Measurements from ENCODE around the gene AMOTL1.
A peak's percentile ranks its signal among the peaks of the same experiment; 100 is the strongest.

The AMOTL1 gene

GRCh38 chr11:94757037-94757735, 11.0 kb upstream of the AMOTL1 start:
- Histone ChIP-seq H3K9ac (ENCODE audit: low read length) (no peak overlapping the region), H3K9me3 (ENCODE audit: control insufficient read depth, low read depth, low read length) (no peaks in the 10 kb centered on the region), H3K36me3 (ENCODE audit: control insufficient read depth, low read depth, low read length) (no peaks in the 10 kb centered on the region), H3K27ac (ENCODE audit: low read length) (no peak overlapping the region), H3K27me3 (ENCODE audit: control insufficient read depth, insufficient read depth, low read length) (no peaks in the 10 kb centered on the region), H3K4me3 (ENCODE audit: low read length) (no peak overlapping the region), H3K4me1 (ENCODE audit: control insufficient read depth, low read depth, low read length) (peaks cover 18% of the 10 kb centered on the region)

GRCh38 chr11:94758666-94759065, 9.5 kb upstream of the AMOTL1 start:
- H3K36me3 ChIP-seq (ENCODE audit: control insufficient read depth, low read depth, low read length) = no peaks in the 10 kb centered on the region
- no peaks in the 10 kb centered on the region for H3K9me3 ChIP-seq (ENCODE audit: control insufficient read depth, low read depth, low read length)
- peaks cover 8% of the 10 kb centered on the region for H3K27me3 ChIP-seq (ENCODE audit: control insufficient read depth, insufficient read depth, low read length)
- no peak overlapping the region for H3K4me3 ChIP-seq (ENCODE audit: low read length)
- peaks cover 11% of the 10 kb centered on the region for H3K4me1 ChIP-seq (ENCODE audit: control insufficient read depth, low read depth, low read length)
- no peak overlapping the region for H3K9ac ChIP-seq (ENCODE audit: low read length)
- H3K27ac ChIP-seq (ENCODE audit: low read length) = no peak overlapping the region

- Histone ChIP-seq H3K36me3 (ENCODE audit: control insufficient read depth, low read depth, low read length) (no peaks in the 10 kb centered on the region), H3K9ac (ENCODE audit: low read length) (no peak overlapping the region), H3K4me1 (ENCODE audit: control insufficient read depth, low read depth, low read length) (peaks cover 19% of the 10 kb centered on the region), H3K9me3 (ENCODE audit: control insufficient read depth, low read depth, low read length) (no peaks in the 10 kb centered on the region), H3K27me3 (ENCODE audit: control insufficient read depth, insufficient read depth, low read length) (peaks cover 13% of the 10 kb centered on the region), H3K27ac (ENCODE audit: low read length) (no peak overlapping the region), H3K4me3 (ENCODE audit: low read length) (no peak overlapping the region)
Observed at GRCh38 chr11:94759522-94759921, 8.6 kb upstream of the AMOTL1 start.

GRCh38 chr11:94760296-94760695, 7.9 kb upstream of the AMOTL1 start:
- Histone ChIP-seq H3K27me3 (ENCODE audit: control insufficient read depth, insufficient read depth, low read length) (peaks cover 21% of the 10 kb centered on the region), H3K27ac (ENCODE audit: low read length) (no peak overlapping the region), H3K4me1 (ENCODE audit: control insufficient read depth, low read depth, low read length) (peaks cover 27% of the 10 kb centered on the region), H3K36me3 (ENCODE audit: control insufficient read depth, low read depth, low read length) (no peaks in the 10 kb centered on the region), H3K9ac (ENCODE audit: low read length) (no peak overlapping the region), H3K4me3 (ENCODE audit: low read length) (no peak overlapping the region), H3K9me3 (ENCODE audit: control insufficient read depth, low read depth, low read length) (no peaks in the 10 kb centered on the region)

GRCh38 chr11:94762208-94762607, 5.9 kb upstream of the AMOTL1 start:
- Histone ChIP-seq H3K36me3 (ENCODE audit: control insufficient read depth, low read depth, low read length) (no peaks in the 10 kb centered on the region), H3K9me3 (ENCODE audit: control insufficient read depth, low read depth, low read length) (no peaks in the 10 kb centered on the region), H3K9ac (ENCODE audit: low read length) (no peak overlapping the region), H3K4me1 (ENCODE audit: control insufficient read depth, low read depth, low read length) (peaks cover 25% of the 10 kb centered on the region), H3K4me3 (ENCODE audit: low read length) (no peak overlapping the region), H3K27me3 (ENCODE audit: control insufficient read depth, insufficient read depth, low read length) (peaks cover 40% of the 10 kb centered on the region), H3K27ac (ENCODE audit: low read length) (no peak overlapping the region)

GRCh38 chr11:94762995-94763394, 5.2 kb upstream of the AMOTL1 start:
- no peak overlapping the region for H3K9ac ChIP-seq (ENCODE audit: low read length)
- no peaks in the 10 kb centered on the region for H3K36me3 ChIP-seq (ENCODE audit: control insufficient read depth, low read depth, low read length)
- no peak overlapping the region for H3K4me3 ChIP-seq (ENCODE audit: low read length)
- H3K27ac ChIP-seq (ENCODE audit: low read length) = no peak overlapping the region
- H3K9me3 ChIP-seq (ENCODE audit: control insufficient read depth, low read depth, low read length) = no peaks in the 10 kb centered on the region
- peaks cover 48% of the 10 kb centered on the region for H3K27me3 ChIP-seq (ENCODE audit: control insufficient read depth, insufficient read depth, low read length)
- peaks cover 31% of the 10 kb centered on the region for H3K4me1 ChIP-seq (ENCODE audit: control insufficient read depth, low read depth, low read length)

- no peak overlapping the region for H3K4me3 ChIP-seq (ENCODE audit: low read length)
- no peaks in the 10 kb centered on the region for H3K36me3 ChIP-seq (ENCODE audit: control insufficient read depth, low read depth, low read length)
- no peak overlapping the region for H3K27ac ChIP-seq (ENCODE audit: low read length)
- peaks cover 68% of the 10 kb centered on the region for H3K27me3 ChIP-seq (ENCODE audit: control insufficient read depth, insufficient read depth, low read length)
- H3K9me3 ChIP-seq (ENCODE audit: control insufficient read depth, low read depth, low read length) = no peaks in the 10 kb centered on the region
- H3K9ac ChIP-seq (ENCODE audit: low read length) = no peak overlapping the region
- peaks cover 43% of the 10 kb centered on the region for H3K4me1 ChIP-seq (ENCODE audit: control insufficient read depth, low read depth, low read length)
Observed at GRCh38 chr11:94766713-94767206, 1.4 kb upstream of the AMOTL1 start.

GRCh38 chr11:94767291-94767690, 865 bp upstream of the AMOTL1 start:
- Histone ChIP-seq H3K27ac (ENCODE audit: low read length) (no peak overlapping the region), H3K27me3 (ENCODE audit: control insufficient read depth, insufficient read depth, low read length) (peaks cover 68% of the 10 kb centered on the region), H3K36me3 (ENCODE audit: control insufficient read depth, low read depth, low read length) (no peaks in the 10 kb centered on the region), H3K4me1 (ENCODE audit: control insufficient read depth, low read depth, low read length) (peaks cover 43% of the 10 kb centered on the region), H3K4me3 (ENCODE audit: low read length) (peak overlapping the region; percentile 76), H3K9me3 (ENCODE audit: control insufficient read depth, low read depth, low read length) (no peaks in the 10 kb centered on the region), H3K9ac (ENCODE audit: low read length) (no peak overlapping the region)

GRCh38 chr11:94768602-94769541, 716 bp downstream of the AMOTL1 start:
- H3K27ac ChIP-seq (ENCODE audit: low read length) = no peak overlapping the region

GRCh38 chr11:94769880-94770279, 1.7 kb downstream of the AMOTL1 start:
- peak overlapping the region; percentile 76 for H3K4me3 ChIP-seq (ENCODE audit: low read length)
- H3K36me3 ChIP-seq (ENCODE audit: control insufficient read depth, low read depth, low read length) = no peaks in the 10 kb centered on the region
- peaks cover 51% of the 10 kb centered on the region for H3K27me3 ChIP-seq (ENCODE audit: control insufficient read depth, insufficient read depth, low read length)
- H3K9ac ChIP-seq (ENCODE audit: low read length) = peak overlapping the region; percentile 77
- no peaks in the 10 kb centered on the region for H3K9me3 ChIP-seq (ENCODE audit: control insufficient read depth, low read depth, low read length)
- H3K4me1 ChIP-seq (ENCODE audit: control insufficient read depth, low read depth, low read length) = peaks cover 32% of the 10 kb centered on the region
- no peak overlapping the region for H3K27ac ChIP-seq (ENCODE audit: low read length)

More at GRCh38 chr11:94768602-94769541, 716 bp downstream of the AMOTL1 start:
- Histone ChIP-seq H3K9me3 (ENCODE audit: control insufficient read depth, low read depth, low read length) (no peaks in the 10 kb centered on the region), H3K27me3 (ENCODE audit: control insufficient read depth, insufficient read depth, low read length) (peaks cover 58% of the 10 kb centered on the region), H3K36me3 (ENCODE audit: control insufficient read depth, low read depth, low read length) (no peaks in the 10 kb centered on the region), H3K4me3 (ENCODE audit: low read length) (peak overlapping the region; percentile 76), H3K4me1 (ENCODE audit: control insufficient read depth, low read depth, low read length) (peaks cover 42% of the 10 kb centered on the region), H3K9ac (ENCODE audit: low read length) (peak overlapping the region; percentile 77)

GRCh38 chr11:94770563-94771120, 2.5 kb downstream of the AMOTL1 start:
- Histone ChIP-seq H3K9ac (ENCODE audit: low read length) (no peak overlapping the region), H3K4me3 (ENCODE audit: low read length) (peak overlapping the region; percentile 76), H3K9me3 (ENCODE audit: control insufficient read depth, low read depth, low read length) (no peaks in the 10 kb centered on the region), H3K36me3 (ENCODE audit: control insufficient read depth, low read depth, low read length) (no peaks in the 10 kb centered on the region), H3K27ac (ENCODE audit: low read length) (no peak overlapping the region), H3K4me1 (ENCODE audit: control insufficient read depth, low read depth, low read length) (peaks cover 27% of the 10 kb centered on the region), H3K27me3 (ENCODE audit: control insufficient read depth, insufficient read depth, low read length) (peaks cover 44% of the 10 kb centered on the region)
